Ascending aorta (tissue), 2 donors: ENCODE results near the gene TMEM269. TPM values are rescaled to one million over a fixed set of nuclear protein-coding genes. Genes with fewer than 3 reads are reported as not detected.
A peak's percentile ranks its signal among the peaks of the same experiment; 100 is the strongest.

Source experiments
- DNase-seq, 2 donors: peaks; one replicate each; pipeline ENCODE4 v3.0.0-alpha.2; 2019; ENCODE audit warnings: low spot score in 2 of 2
- H3K27ac ChIP-seq, 2 donors: fragments of 200-600 bp; sonication (generic); one replicate each; pipeline ENCODE4 v1.5.1; 2016 to 2017; ENCODE audit warnings: mild to moderate bottlenecking in 1 of 2
- H3K27me3 ChIP-seq: fragments of 200-600 bp; sonication (generic); one replicate; pipeline ENCODE4 v1.5.1; 2017
- H3K36me3 ChIP-seq, 2 donors: fragments of 200-600 bp; sonication (generic); one replicate each; pipeline ENCODE4 v1.5.1; 2016
- H3K4me1 ChIP-seq, 2 donors: fragments of 200-600 bp; sonication (generic); one replicate each; pipeline ENCODE4 v1.5.1; 2016 to 2017; ENCODE audit warnings: mild to moderate bottlenecking in 1 of 2
- H3K4me3 ChIP-seq, 2 donors: fragments of 200-600 bp; sonication (generic); one replicate each; pipeline ENCODE4 v1.5.1; 2016 to 2017; ENCODE audit warnings: mild to moderate bottlenecking in 1 of 2
- H3K9me3 ChIP-seq, 2 donors: fragments of 200-600 bp; sonication (generic); one replicate each; pipeline ENCODE4 v1.5.1; 2016
- CTCF ChIP-seq, 3 experiments: fragments of 200-600 bp in 2 of 3; fragments of 450-650 bp in 1 of 3; sonication (generic) in 2 of 3; IDR thresholded peaks; one replicate each; pipeline ENCODE4 v1.5.1; 2016 to 2019; ENCODE audit warnings: antibody characterized with exemption in 3 of 3, mild to moderate bottlenecking in 1 of 3, moderate library complexity in 1 of 3
- intact Hi-C: fragments of 100-400 bp; cut with DNase I; formaldehyde crosslinking; loops from one replicate; pipeline ENCODE4 v1.15.1; 2023
- total RNA-seq: library from RNA; depleted of rRNA; stranded (reverse); fragments of >200 nt; gene quantifications from one replicate; pipeline ENCODE4 v1.1.0, GENCODE V29; 2016

The TMEM269 gene
- total RNA-seq, 1 donor from 2014 or later: not detected

GRCh38 chr1:42757892-42758275 lies 26.9 kb upstream of the TMEM269 start:
- H3K36me3 ChIP-seq: peaks cover 61 to 87% of the 10 kb centered on the region in 2 donors
- no peaks in the 10 kb centered on the region for H3K27me3 ChIP-seq
- no peak overlapping the region for H3K27ac ChIP-seq
- no peaks in the 10 kb centered on the region for H3K4me1 ChIP-seq
- no peak overlapping the region for H3K4me3 ChIP-seq
- no peaks in the 10 kb centered on the region for H3K9me3 ChIP-seq
- no peak for DNase-seq
- no peak for TF ChIP-seq CTCF (IDR thresholded peaks at IDR 0.05)
- intact Hi-C loops: loop anchor here (5.0 kb wide), 1 partner anchor 616 kb away; no protein-coding TSS in a partner anchor

- H3K27ac ChIP-seq: no peak overlapping the region
- H3K4me3 ChIP-seq: no peak overlapping the region
- no peaks in the 10 kb centered on the region for H3K9me3 ChIP-seq
- H3K36me3 ChIP-seq: peaks cover 58 to 79% of the 10 kb centered on the region in 2 donors
- DNase-seq: no peak
- intact Hi-C loops: loop anchor here (5.0 kb wide), 1 partner anchor 616 kb away; no protein-coding TSS in a partner anchor
- no peaks in the 10 kb centered on the region for H3K4me1 ChIP-seq
- no peak for TF ChIP-seq CTCF (IDR thresholded peaks at IDR 0.05)
- no peaks in the 10 kb centered on the region for H3K27me3 ChIP-seq
Observed at GRCh38 chr1:42758641-42759040, 26.1 kb upstream of the TMEM269 start.

- no peaks in the 10 kb centered on the region for H3K27me3 ChIP-seq
- H3K9me3 ChIP-seq: no peaks in the 10 kb centered on the region
- H3K36me3 ChIP-seq: peaks cover 53 to 75% of the 10 kb centered on the region in 2 donors
- H3K4me1 ChIP-seq: no peaks in the 10 kb centered on the region
- TF ChIP-seq CTCF (IDR thresholded peaks at IDR 0.05): no peak
- no peak overlapping the region for H3K4me3 ChIP-seq
- H3K27ac ChIP-seq: no peak overlapping the region
- intact Hi-C loops: loop anchor here (5.0 kb wide), 1 partner anchor 617 kb away; no protein-coding TSS in a partner anchor
- DNase-seq: no peak
Observed at GRCh38 chr1:42759114-42759513, 25.7 kb upstream of the TMEM269 start.

GRCh38 chr1:42761567-42761966 lies 23.2 kb upstream of the TMEM269 start:
- Histone ChIP-seq H3K27me3 (no peaks in the 10 kb centered on the region), H3K36me3 (peaks cover 31 to 51% of the 10 kb centered on the region in 2 donors), H3K9me3 (no peaks in the 10 kb centered on the region), H3K27ac (no peak overlapping the region), H3K4me1 (peaks cover 0 to 12% of the 10 kb centered on the region in 2 donors), H3K4me3 (no peak overlapping the region)
- TF ChIP-seq CTCF (IDR thresholded peaks at IDR 0.05): no peak
- intact Hi-C loops: no loop called here
- no peak for DNase-seq

- intact Hi-C loops: no loop called here
- Histone ChIP-seq H3K4me1 (peaks cover 0 to 12% of the 10 kb centered on the region in 2 donors), H3K4me3 (no peak overlapping the region), H3K36me3 (peaks cover 30 to 44% of the 10 kb centered on the region in 2 donors), H3K9me3 (no peaks in the 10 kb centered on the region), H3K27me3 (no peaks in the 10 kb centered on the region), H3K27ac (no peak overlapping the region)
- no peak for TF ChIP-seq CTCF (IDR thresholded peaks at IDR 0.05)
- DNase-seq: no peak
Observed at GRCh38 chr1:42762269-42762668, 22.5 kb upstream of the TMEM269 start.

GRCh38 chr1:42765269-42765668 lies 19.5 kb upstream of the TMEM269 start:
- Histone ChIP-seq H3K4me3 (peak overlapping the region; percentile 86 to 88), H3K9me3 (no peaks in the 10 kb centered on the region), H3K27me3 (no peaks in the 10 kb centered on the region), H3K27ac (peak overlapping the region; percentile 84 to 90), H3K4me1 (peaks cover 0 to 19% of the 10 kb centered on the region in 2 donors), H3K36me3 (peaks cover under 1 to 14% of the 10 kb centered on the region in 2 donors)
- DNase-seq: no peak
- no peak for TF ChIP-seq CTCF (IDR thresholded peaks at IDR 0.05)
- intact Hi-C loops: loop anchor here (5.0 kb wide), 4 partner anchors 157 to 433 kb away; partner anchors contain the start of genes CFAP57 and EBNA1BP2
